CD14-positive monocyte (primary cell): ENCODE data around the gene E2F7. TPM values are rescaled to one million over a fixed set of nuclear protein-coding genes. Genes with fewer than 3 reads are reported as not detected.

Experiments
- DNase-seq, 3 donors: peaks; one replicate each; pipeline ENCODE4 v3.0.0-alpha.2; 2011 to 2022
- H2AFZ ChIP-seq: 2 replicates; pipeline ENCODE4 v1.6.0; 2012; ENCODE audit warnings: mild to moderate bottlenecking, low read depth, low read length, inconsistent platforms; ENCODE audit not compliant: insufficient read depth, poor library complexity, severe bottlenecking
- H3K27ac ChIP-seq, 2 donors: 1 replicate in 1 of 2; 2 replicates in 1 of 2; pipeline ENCODE4 v1.5.1; 2012 to 2013; ENCODE audit warnings: low read length in 2 of 2, control low read depth in 1 of 2, inconsistent platforms in 1 of 2, low read depth in 1 of 2, mild to moderate bottlenecking in 1 of 2
- H3K27me3 ChIP-seq, 2 donors: one replicate each; pipeline versions ENCODE4 v1.6.0 to v1.6.1; 2011 to 2013; ENCODE audit warnings: low read length in 2 of 2; ENCODE audit not compliant: control insufficient read depth in 2 of 2, insufficient read depth in 2 of 2
- H3K36me3 ChIP-seq, 2 donors: replicated peaks in 1 of 2; 1 replicate in 1 of 2; 2 replicates in 1 of 2; pipeline versions ENCODE4 v1.5.1 to v1.6.1; 2012 to 2013; ENCODE audit warnings: low read length in 2 of 2, control low read depth in 1 of 2, inconsistent platforms in 1 of 2, mild to moderate bottlenecking in 1 of 2; ENCODE audit not compliant: insufficient read depth in 2 of 2, control insufficient read depth in 1 of 2
- H3K4me1 ChIP-seq, 2 donors: 1 replicate in 1 of 2; 2 replicates in 1 of 2; pipeline versions ENCODE4 v1.5.1 to v1.6.1; 2012 to 2013; ENCODE audit warnings: low read length in 2 of 2, control low read depth in 1 of 2, inconsistent platforms in 1 of 2, mild to moderate bottlenecking in 1 of 2, moderate library complexity in 1 of 2; ENCODE audit not compliant: insufficient read depth in 2 of 2, control insufficient read depth in 1 of 2
- H3K4me2 ChIP-seq: replicated peaks from 2 replicates; pipeline ENCODE3; 2012; ENCODE audit warnings: low read length, moderate library complexity, mild to moderate bottlenecking; ENCODE audit not compliant: poor library complexity, severe bottlenecking; ENCODE audit errors: extremely low read depth
- H3K4me3 ChIP-seq, 3 experiments: fragments of 200-600 bp in 1 of 3; sonication (generic) in 1 of 3; replicated peaks in 1 of 3; 1 replicate in 2 of 3; 2 replicates in 1 of 3; pipeline ENCODE4 v1.5.1; 2011 to 2013; ENCODE audit warnings: low read length in 3 of 3, mild to moderate bottlenecking in 3 of 3, control low read depth in 2 of 3, low read depth in 2 of 3, inconsistent platforms in 1 of 3, moderate library complexity in 1 of 3
- H3K79me2 ChIP-seq: 2 replicates; pipeline ENCODE4 v1.6.0; 2012; ENCODE audit warnings: mild to moderate bottlenecking, control low read depth, inconsistent platforms, low read length, moderate library complexity; ENCODE audit not compliant: insufficient read depth
- H3K9ac ChIP-seq: 2 replicates; pipeline ENCODE4 v1.6.0; 2017; ENCODE audit warnings: low read length, mild to moderate bottlenecking; ENCODE audit not compliant: insufficient read depth, poor library complexity, severe bottlenecking
- H3K9me3 ChIP-seq, 2 donors: replicated peaks in 1 of 2; 1 replicate in 1 of 2; 2 replicates in 1 of 2; pipeline versions ENCODE4 v1.5.1 to v1.6.1; 2012 to 2013; ENCODE audit warnings: low read length in 2 of 2, control low read depth in 1 of 2; ENCODE audit not compliant: control insufficient read depth in 1 of 2, insufficient read depth in 1 of 2
- H4K20me1 ChIP-seq: 2 replicates; pipeline ENCODE4 v1.6.0; 2012; ENCODE audit warnings: mild to moderate bottlenecking, low read length, control low read depth, moderate library complexity; ENCODE audit not compliant: insufficient read depth
- H3K27ac Mint-ChIP-seq, 7 donors: one replicate each; pipeline ENCODE4 v1.8.0; 2020; ENCODE audit warnings: mild to moderate bottlenecking in 7 of 7, mixed read lengths in 7 of 7, moderate library complexity in 6 of 7, inconsistent platforms in 2 of 7
- H3K27me3 Mint-ChIP-seq, 3 donors: one replicate each; pipeline ENCODE4 v1.8.0; 2021 to 2022; ENCODE audit warnings: low read depth in 3 of 3, mild to moderate bottlenecking in 3 of 3, mixed read lengths in 3 of 3, moderate library complexity in 3 of 3, inconsistent platforms in 1 of 3
- H3K36me3 Mint-ChIP-seq, 2 donors: one replicate each; pipeline ENCODE4 v1.8.0; 2020; ENCODE audit warnings: mixed read lengths in 2 of 2, inconsistent platforms in 1 of 2, mild to moderate bottlenecking in 1 of 2
- H3K4me1 Mint-ChIP-seq: one replicate; pipeline ENCODE4 v1.8.0; 2020; ENCODE audit warnings: mild to moderate bottlenecking, mixed read lengths
- H3K4me3 Mint-ChIP-seq, 2 donors: one replicate each; pipeline ENCODE4 v1.8.0; 2020; ENCODE audit warnings: mild to moderate bottlenecking in 2 of 2, mixed read lengths in 2 of 2, moderate library complexity in 1 of 2
- H3K9me3 Mint-ChIP-seq, 7 donors: one replicate each; pipeline ENCODE4 v1.8.0; 2020 to 2022; ENCODE audit warnings: mixed read lengths in 7 of 7, mild to moderate bottlenecking in 6 of 7, moderate library complexity in 6 of 7, inconsistent platforms in 2 of 7
- CTCF ChIP-seq: fragments of 200-600 bp; IDR thresholded peaks from one replicate; pipeline ENCODE4 v1.8.0; 2022; ENCODE audit warnings: antibody characterized with exemption, mild to moderate bottlenecking
- WGBS: methylation state at CpG from one replicate; pipeline ENCODE4 v1.1.5; 2013; ENCODE audit warnings: missing lambda C conversion rate; ENCODE audit not compliant: insufficient coverage; 5-methylcytosine and 5-hydroxymethylcytosine counted together
- intact Hi-C, 2 donors: fragments of 100-400 bp; cut with micrococcal nuclease; formaldehyde crosslinking; loops; one replicate each; pipeline versions ENCODE4 v1.15.0 to v1.15.1; 2023
- polyA plus RNA-seq, 3 donors: library from polyadenylated mRNA; depleted of rRNA in 1 of 3; unstranded in 2 of 3; stranded (reverse) in 1 of 3; fragments of 300-500 nt in 2 of 3; fragments of >200 nt in 1 of 3; fragmentation: Illumina TruSeq in 2 of 3; gene quantifications; 1 replicate in 2 of 3; 2 replicates in 1 of 3; pipeline ENCODE4 v1.2.3, GENCODE V29; 2012 to 2021

The E2F7 gene
- polyA plus RNA-seq, 3 donors = not detected

- no peak overlapping the region for H3K27ac Mint-ChIP-seq
- no peak for DNase-seq
- TF ChIP-seq CTCF = no peak
- Histone ChIP-seq H3K27me3 (no peaks in the 10 kb centered on the region), H3K36me3 (no peaks in the 10 kb centered on the region), H2AFZ (no peak overlapping the region), H3K9me3 (peaks cover 12 to 18% of the 10 kb centered on the region in 2 donors), H4K20me1 (no peaks in the 10 kb centered on the region), H3K4me2 (no peak overlapping the region), H3K4me3 (no peak overlapping the region), H3K9ac (no peak overlapping the region), H3K27ac (no peak overlapping the region), H3K4me1 (no peaks in the 10 kb centered on the region), H3K79me2 (no peaks in the 10 kb centered on the region)
- WGBS = no CpG with 5 or more reads among the region's 2 CpGs
- H3K4me1 Mint-ChIP-seq = no peaks in the 10 kb centered on the region
- no peaks in the 10 kb centered on the region for H3K36me3 Mint-ChIP-seq
- H3K9me3 Mint-ChIP-seq = peaks cover 14 to 34% (median 23%) of the 10 kb centered on the region in 7 donors
- H3K27me3 Mint-ChIP-seq = no peaks in the 10 kb centered on the region
- intact Hi-C loops = no loop called here
- H3K4me3 Mint-ChIP-seq = no peak overlapping the region
Observed at GRCh38 chr12:76980196-76980595, 85.2 kb downstream of the E2F7 start.

- intact Hi-C loops = no loop called here
- Mint-ChIP-seq H3K27ac (no peak overlapping the region), H3K4me3 (no peak overlapping the region), H3K27me3 (peaks cover 0 to 1% (median 0%) of the 10 kb centered on the region in 3 donors), H3K36me3 (no peaks in the 10 kb centered on the region), H3K9me3 (peaks cover 3 to 11% (median 6%) of the 10 kb centered on the region in 7 donors), H3K4me1 (no peaks in the 10 kb centered on the region)
- Histone ChIP-seq H3K27ac (no peak overlapping the region), H3K9ac (no peak overlapping the region), H3K79me2 (no peaks in the 10 kb centered on the region), H2AFZ (no peak overlapping the region), H3K4me1 (no peaks in the 10 kb centered on the region), H3K36me3 (no peaks in the 10 kb centered on the region), H3K9me3 (peaks cover 3 to 4% of the 10 kb centered on the region in 2 donors), H3K4me2 (no peak overlapping the region), H3K4me3 (no peak overlapping the region), H4K20me1 (no peaks in the 10 kb centered on the region), H3K27me3 (no peaks in the 10 kb centered on the region)
- no peak for DNase-seq
- WGBS = no CpG with 5 or more reads among the region's 2 CpGs
- TF ChIP-seq CTCF = no peak
Observed at GRCh38 chr12:76976777-76977382, 88.5 kb downstream of the E2F7 start.

Other genes with a start within 250 kb of the E2F7 start
- under 1 TPM in 1 of 3 donors, not detected in 2; 0.07 TPM for gene CSRP2, start 186.6 kb downstream of the E2F7 start, polyA plus RNA-seq